Spleen (tissue), 7 donors: ENCODE data around the gene FOXC1.

Source experiments
- POLR2A ChIP-seq, 3 donors: fragments of 450-650 bp; IDR thresholded peaks; one replicate each; pipeline ENCODE4 v1.5.1; 2017; ENCODE audit warnings: antibody characterized with exemption in 3 of 3, mild to moderate bottlenecking in 1 of 3
- TF ChIP-seq, protein P1 (sequence below), 11 experiments: fragments of 200-600 bp in 7 of 11; fragments of 450-650 bp in 4 of 11; sonication (generic) in 4 of 11; IDR thresholded peaks in 8 of 11; conservative IDR thresholded peaks in 3 of 11; 1 replicate in 7 of 11; 2 replicates in 4 of 11; pipeline versions ENCODE4 v1.4.0 to v1.8.0; 2016 to 2021; ENCODE audit warnings: antibody characterized with exemption in 11 of 11, inconsistent platforms in 4 of 11, mild to moderate bottlenecking in 1 of 11
- donor health status: DM: no; HTN: no; CAD: no; lungs with moderate emphysema.
- donor health status: DM: no; HTN: no; CAD: no.
- donor health status: DM: no; HTN: no; CAD: no.

DNA sequence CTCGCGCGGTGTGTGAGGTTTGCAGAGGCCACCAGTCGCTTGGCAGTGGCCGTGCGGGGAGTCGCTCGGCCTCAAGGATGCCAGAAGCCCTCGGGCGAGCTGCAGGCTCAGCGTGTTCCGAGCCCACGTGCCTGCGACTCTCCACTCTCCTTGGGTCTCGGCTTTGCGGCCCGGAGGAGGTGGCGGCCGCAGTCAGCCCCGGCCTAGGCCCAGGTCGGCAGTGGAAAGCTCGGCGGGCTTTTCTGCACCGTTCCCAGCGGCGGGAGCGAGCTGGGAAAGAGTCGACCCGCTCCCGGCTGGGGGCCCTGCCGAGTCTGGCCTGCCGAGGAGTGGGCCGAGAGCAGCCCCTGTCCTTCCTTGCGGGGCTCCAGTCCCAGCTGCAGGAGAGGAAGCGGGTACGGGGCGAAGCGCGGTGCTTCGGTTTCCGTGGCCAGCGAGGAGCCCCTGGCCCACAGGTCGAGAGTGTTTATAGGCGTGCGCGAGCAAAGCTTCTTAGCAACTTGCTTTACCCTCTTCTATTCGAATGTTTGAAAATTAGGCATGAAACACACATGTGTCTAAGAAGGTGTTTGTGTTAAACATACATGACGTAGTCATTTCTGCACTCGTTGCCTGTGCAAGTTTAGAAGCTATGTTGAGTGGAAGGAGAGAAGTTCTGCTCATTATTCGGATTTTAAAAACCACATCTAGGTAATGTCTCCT, 5.6 kb downstream of the FOXC1 start:
- TF ChIP-seq, protein P1, sequence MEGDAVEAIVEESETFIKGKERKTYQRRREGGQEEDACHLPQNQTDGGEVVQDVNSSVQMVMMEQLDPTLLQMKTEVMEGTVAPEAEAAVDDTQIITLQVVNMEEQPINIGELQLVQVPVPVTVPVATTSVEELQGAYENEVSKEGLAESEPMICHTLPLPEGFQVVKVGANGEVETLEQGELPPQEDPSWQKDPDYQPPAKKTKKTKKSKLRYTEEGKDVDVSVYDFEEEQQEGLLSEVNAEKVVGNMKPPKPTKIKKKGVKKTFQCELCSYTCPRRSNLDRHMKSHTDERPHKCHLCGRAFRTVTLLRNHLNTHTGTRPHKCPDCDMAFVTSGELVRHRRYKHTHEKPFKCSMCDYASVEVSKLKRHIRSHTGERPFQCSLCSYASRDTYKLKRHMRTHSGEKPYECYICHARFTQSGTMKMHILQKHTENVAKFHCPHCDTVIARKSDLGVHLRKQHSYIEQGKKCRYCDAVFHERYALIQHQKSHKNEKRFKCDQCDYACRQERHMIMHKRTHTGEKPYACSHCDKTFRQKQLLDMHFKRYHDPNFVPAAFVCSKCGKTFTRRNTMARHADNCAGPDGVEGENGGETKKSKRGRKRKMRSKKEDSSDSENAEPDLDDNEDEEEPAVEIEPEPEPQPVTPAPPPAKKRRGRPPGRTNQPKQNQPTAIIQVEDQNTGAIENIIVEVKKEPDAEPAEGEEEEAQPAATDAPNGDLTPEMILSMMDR (IDR thresholded peaks at IDR 0.05 in 8 of 11, conservative IDR thresholded peaks at IDR 0.05 in 3 of 11): no peak
- no peak for TF ChIP-seq POLR2A (IDR thresholded peaks at IDR 0.05)
